GM12892 (cell line): Measurements from ENCODE around the gene RMDN2.
A peak's percentile ranks its signal among the peaks of the same experiment; 100 is the strongest.

Experiments
- DNase-seq: peaks from one replicate; pipeline ENCODE4 v3.0.0; 2011; ENCODE audit not compliant: insufficient read length
- FAIRE-seq: peaks from 2 replicates; lab custom pipeline; 2011; peaks lifted over from hg19 to GRCh38; lab: Jason Lieb, UNC
- POLR2A ChIP-seq: IDR thresholded peaks from 2 replicates; pipeline ENCODE4 v1.6.1; 2011; ENCODE audit warnings: low read depth, low read length, control low read depth
- POLR2AphosphoS5 ChIP-seq: IDR thresholded peaks from 2 replicates; pipeline ENCODE4 v1.6.1; 2011; ENCODE audit warnings: low read depth, low read length, control low read depth
- TAF1 ChIP-seq: IDR thresholded peaks from 2 replicates; pipeline ENCODE4 v1.6.1; 2011; ENCODE audit warnings: low read depth, mild to moderate bottlenecking, control low read depth, low read length, borderline replicate concordance

The RMDN2 gene

DNA sequence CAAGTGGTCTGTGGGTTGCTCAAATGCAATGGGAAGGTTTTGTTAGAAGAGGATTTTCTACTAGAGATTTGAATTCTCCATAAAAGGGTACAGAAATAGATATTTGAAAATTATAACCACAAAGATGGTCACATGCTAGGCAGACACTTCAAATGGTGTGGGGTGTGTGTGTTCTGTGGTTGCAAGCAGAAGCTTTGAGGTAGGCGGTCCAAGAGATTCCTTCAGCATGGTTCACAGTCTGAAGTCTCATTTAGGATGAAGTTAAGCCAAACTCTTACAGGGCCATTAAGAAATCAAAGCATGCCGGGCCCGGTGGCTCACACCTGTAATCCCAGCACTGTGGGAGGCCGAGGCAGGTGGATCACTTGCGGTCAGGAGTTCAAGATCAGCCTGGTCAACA lies 38.3 kb upstream of the RMDN2 start:
- DNase-seq (no peak), FAIRE-seq (no peak)
- no peak for TF ChIP-seq TAF1
- TF ChIP-seq POLR2A: no peak
- TF ChIP-seq POLR2AphosphoS5: no peak

- TF ChIP-seq POLR2A (no peak), TAF1 (no peak), POLR2AphosphoS5 (no peak)
- no peak for FAIRE-seq
- DNase-seq: no peak
Measured at GRCh38 chr2:37887286-37887685, 37.8 kb upstream of the RMDN2 start.

DNA sequence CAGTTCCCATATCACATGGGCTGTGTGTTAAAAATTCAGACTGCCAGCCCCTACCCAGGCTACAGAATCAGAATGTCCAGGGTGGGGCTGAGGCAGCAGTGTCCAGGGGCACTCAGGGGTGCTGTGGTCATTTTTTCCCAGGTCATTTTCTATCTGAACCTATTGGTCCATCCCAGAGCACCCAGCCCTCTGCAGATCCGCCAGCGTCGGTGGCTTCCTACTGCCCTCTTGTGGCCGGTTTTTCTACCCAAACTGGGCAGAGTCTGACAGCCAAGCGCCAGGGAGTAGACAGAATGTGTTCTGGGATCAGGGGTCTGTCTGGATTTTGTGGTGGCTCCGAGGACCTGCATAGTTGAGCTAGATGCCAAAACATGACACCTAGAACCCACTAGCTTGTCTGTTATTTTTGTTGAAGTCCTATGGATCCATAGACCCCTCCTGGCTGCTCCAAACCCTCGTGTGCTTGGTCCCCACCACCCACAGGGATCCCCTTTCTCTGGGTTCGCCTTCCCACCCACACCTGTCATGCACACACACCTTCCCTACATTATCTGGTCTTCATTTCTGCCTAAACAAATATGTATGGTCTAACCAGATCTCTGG lies 34.1 kb upstream of the RMDN2 start:
- FAIRE-seq (peak; percentile 87), DNase-seq (peak; percentile 27)
- TF ChIP-seq POLR2AphosphoS5: no peak
- TF ChIP-seq TAF1: no peak
- TF ChIP-seq POLR2A: no peak

- no peak for DNase-seq
- no peak for TF ChIP-seq POLR2A
- TF ChIP-seq POLR2AphosphoS5: no peak
- TF ChIP-seq TAF1: no peak
- FAIRE-seq: no peak
Measured at GRCh38 chr2:37891846-37892435, 33.1 kb upstream of the RMDN2 start.

DNA sequence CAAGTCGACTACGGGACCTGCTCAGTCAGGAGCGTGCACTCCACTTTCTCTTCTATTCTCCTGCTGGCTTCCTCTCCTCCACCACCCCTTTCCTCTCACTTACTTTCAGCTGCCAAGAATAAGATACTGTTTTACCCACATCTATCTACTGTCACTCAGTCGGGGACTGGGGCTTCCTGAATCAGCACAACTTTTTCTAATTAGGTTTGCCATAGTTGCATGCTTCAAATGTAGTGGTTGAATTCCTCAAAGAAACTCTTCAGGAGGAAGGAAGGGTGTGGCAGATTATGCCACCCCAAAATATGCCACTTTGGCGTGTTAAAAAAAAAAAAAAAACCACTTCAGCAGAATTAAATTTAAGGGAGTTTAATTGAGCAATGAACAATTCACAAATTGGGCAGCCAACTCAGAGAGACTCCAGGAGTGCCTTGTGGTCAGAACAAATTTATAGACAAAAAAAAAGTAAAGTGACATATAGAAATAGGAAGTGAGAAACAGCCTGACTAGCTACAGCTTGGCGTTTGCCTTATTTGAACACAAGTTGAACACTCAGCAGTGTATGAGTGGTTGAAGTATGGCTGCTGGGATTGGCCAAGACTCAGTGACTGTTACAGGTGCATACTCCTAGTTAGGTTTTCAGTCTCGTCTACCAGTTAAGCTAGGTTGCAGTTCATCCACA lies 32.5 kb upstream of the RMDN2 start:
- peak; percentile 38; the same call in 1 of the 2 replicates for TF ChIP-seq POLR2AphosphoS5
- no peak for TF ChIP-seq TAF1
- TF ChIP-seq POLR2A: peak; percentile 46; the same call in 1 of the 2 replicates

GRCh38 chr2:37893327-37893726 lies 31.8 kb upstream of the RMDN2 start:
- FAIRE-seq: no peak
- DNase-seq: no peak
- TF ChIP-seq POLR2A (no peak), TAF1 (no peak), POLR2AphosphoS5 (no peak)

More for the DNA sequence above, 32.5 kb upstream of the RMDN2 start:
- peak; percentile 90 for FAIRE-seq
- peak; percentile 31 for DNase-seq

DNA sequence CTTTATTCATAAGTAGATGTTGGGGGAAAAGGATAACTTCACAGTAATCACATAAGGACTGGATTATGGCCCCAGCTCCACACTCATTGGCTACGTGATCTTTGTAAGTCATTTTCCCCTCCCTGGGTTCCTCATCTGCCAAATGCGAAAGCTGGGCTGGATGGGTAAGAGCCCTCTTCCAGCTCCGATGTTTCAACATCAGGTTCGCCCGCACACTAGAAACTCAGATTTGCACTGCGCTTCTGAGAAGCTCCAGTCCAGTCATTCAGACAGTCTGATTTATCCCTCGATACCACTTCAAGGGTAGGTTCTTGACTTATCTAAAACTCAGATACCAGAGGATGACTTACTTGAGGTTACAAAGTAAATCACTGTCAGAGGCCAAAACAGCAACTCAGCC lies 31.0 kb upstream of the RMDN2 start:
- DNase-seq: no peak
- FAIRE-seq: no peak
- TF ChIP-seq POLR2AphosphoS5 (no peak), POLR2A (no peak), TAF1 (no peak)

GRCh38 chr2:37894601-37895000 lies 30.5 kb upstream of the RMDN2 start:
- FAIRE-seq (peak; percentile 17), DNase-seq (no peak)
- TF ChIP-seq POLR2A (no peak), TAF1 (no peak), POLR2AphosphoS5 (no peak)

DNA sequence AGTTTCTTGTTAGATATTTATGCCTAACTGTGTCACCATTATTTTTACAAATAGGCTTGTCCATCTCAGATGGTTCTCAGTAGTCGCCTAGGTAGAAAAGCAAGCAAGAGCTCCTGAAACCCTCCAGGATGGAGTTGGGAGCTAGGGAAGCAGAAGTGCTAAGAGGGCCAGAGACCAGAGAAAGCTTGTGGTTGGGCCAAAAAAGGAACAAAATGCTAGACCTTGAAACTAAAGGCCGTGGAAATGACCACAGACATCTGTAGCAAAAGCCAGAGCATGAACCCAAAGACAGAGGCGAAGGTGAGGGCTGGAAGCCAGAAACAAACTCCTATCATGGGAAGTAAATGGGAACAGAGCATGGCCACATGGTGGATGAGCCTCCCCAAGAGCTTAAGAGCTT lies 29.9 kb upstream of the RMDN2 start:
- DNase-seq (no peak), FAIRE-seq (no peak)
- no peak for TF ChIP-seq TAF1
- no peak for TF ChIP-seq POLR2A
- no peak for TF ChIP-seq POLR2AphosphoS5

- FAIRE-seq: no peak
- TF ChIP-seq TAF1: no peak
- no peak for TF ChIP-seq POLR2A
- no peak for TF ChIP-seq POLR2AphosphoS5
- DNase-seq: no peak
Measured at GRCh38 chr2:37896319-37896718, 28.8 kb upstream of the RMDN2 start.

DNA sequence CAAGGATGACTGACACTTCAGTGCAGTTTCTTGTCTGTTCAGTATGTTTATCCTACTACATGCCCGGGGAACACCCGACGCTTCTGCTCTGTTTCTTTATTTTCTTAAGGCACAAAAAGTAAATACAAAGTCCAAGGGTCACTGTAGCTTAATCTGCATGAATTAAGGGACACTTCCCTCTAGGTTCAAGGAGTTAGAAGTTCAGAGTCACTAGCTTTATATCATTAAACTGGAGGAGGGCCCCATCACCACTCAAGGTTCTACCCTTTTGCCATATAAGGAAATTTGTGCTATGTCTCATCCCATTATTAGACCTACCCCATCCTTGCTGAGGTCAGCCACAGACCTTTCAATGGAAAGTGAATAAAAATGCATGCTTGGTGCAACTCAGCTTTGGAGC lies 27.6 kb upstream of the RMDN2 start:
- TF ChIP-seq POLR2A: no peak
- TF ChIP-seq POLR2AphosphoS5: no peak
- no peak for TF ChIP-seq TAF1
- DNase-seq (no peak), FAIRE-seq (no peak)

DNA sequence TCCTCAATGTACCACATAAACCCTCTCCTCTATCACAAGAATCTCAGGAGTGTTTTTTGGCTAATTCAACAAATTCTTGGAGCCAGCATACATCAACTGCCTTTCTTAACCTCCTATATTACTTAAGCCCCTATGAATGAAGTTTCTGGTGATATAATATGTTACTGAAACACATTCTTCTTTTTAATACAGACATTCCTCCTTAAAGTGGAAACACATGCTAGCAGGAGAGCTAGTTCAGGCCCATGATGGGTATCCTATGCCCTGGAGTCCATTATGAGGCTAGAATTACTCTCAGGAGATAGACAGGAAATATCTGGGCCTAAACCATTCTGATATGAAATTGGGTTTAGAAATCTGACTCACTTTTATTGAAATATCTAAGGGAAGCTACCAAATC lies 26.6 kb upstream of the RMDN2 start:
- DNase-seq (no peak), FAIRE-seq (no peak)
- TF ChIP-seq POLR2AphosphoS5 (no peak), POLR2A (no peak), TAF1 (no peak)

DNA sequence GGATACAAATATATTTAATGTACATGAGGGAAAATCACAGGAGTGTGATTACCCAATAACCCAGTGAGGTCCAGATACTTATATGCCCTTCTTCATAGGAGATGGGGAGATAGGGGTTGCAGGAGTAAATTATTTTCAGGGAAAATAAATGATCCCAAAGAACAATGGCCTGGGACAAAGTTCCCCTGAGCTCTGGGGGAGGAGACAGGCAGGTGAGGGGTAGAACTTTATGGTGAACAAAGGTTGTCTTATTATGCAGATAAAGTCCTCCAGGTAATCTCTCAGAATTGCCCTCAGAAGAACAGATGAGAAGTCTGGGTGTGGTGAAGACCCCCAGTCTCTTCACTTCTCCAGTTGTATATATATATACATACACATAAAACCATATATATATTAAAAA lies 22.1 kb upstream of the RMDN2 start:
- FAIRE-seq (no peak), DNase-seq (no peak)
- TF ChIP-seq POLR2AphosphoS5 (no peak), POLR2A (no peak), TAF1 (no peak)
